ENCODE results near the gene IKBKE.

DNA sequence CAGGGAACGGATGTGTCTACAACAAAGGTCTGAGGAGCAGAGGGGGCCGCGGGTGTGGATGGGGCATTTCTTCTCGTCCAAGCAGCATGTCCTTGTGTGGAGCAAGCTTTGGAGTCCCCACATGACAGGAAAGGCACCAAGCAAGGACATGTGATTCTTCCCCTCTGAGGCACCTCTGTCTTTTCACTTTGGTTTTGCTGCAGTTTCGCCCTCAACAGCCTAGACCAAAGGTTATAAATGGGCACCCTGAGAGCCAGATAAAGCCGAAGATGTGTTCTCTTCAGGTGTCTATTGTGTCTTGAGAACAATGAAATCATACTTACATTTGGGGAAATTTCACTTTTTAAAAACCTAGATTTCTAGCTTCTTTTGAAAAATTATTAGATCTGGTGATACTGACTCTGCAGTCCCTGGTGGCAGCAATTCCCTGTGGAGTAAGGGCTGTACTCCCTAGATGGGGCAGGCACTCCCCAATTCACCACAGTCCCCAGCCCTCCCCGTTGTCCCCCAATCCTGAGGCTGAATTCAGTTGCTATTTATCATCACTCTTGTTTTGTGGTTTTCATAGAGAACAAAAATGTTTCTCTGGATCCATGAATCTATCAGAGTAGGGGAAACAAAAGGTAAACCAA, 28.8 kb upstream of the IKBKE start:
- no peak for TF ChIP-seq YY1 (IDR thresholded peaks at IDR 0.05; ENCODE audit: insufficient read depth, insufficient read length)
- no peak for TF ChIP-seq SUZ12 (IDR thresholded peaks at IDR 0.05; ENCODE audit: extremely low read depth, insufficient read depth, insufficient read length)

All from NT2/D1 (cell line).